ENCODE data around the gene PRKD3. TPM values are rescaled to one million over a fixed set of nuclear protein-coding genes. Genes with fewer than 3 reads are reported as not detected.

Gene PRKD3
- total and polyA plus RNA-seq, 2 of the 13 experiments (the other 11 are each of a cell fraction or from before 2014, with no cell fraction given) = 11.6 to 38.4 TPM

- TF ChIP-seq SUZ12 (IDR thresholded peaks at IDR 0.05; ENCODE audit: low read depth, low read length) = no peak; the same call in 1 of the 2 replicates
- no peak for TF ChIP-seq HOXA5 (CRISPR knock-in tag; IDR thresholded peaks at IDR 0.05)
- no peak for TF ChIP-seq ZNF138 (CRISPR knock-in tag; IDR thresholded peaks at IDR 0.05; ENCODE audit: low read depth)
- TF ChIP-seq SRSF9 (IDR thresholded peaks at IDR 0.05; ENCODE audit: borderline replicate concordance, insufficient read depth, low read depth, low read length, poor library complexity, severe bottlenecking) = no peak
- no peak for TF ChIP-seq PHF21A (CRISPR knock-in tag; IDR thresholded peaks at IDR 0.05)
- no peak for TF ChIP-seq SIX4 (CRISPR knock-in tag; IDR thresholded peaks at IDR 0.05)
- TF ChIP-seq SP1 (IDR thresholded peaks at IDR 0.05) = no peak
- TF ChIP-seq SP1 (CRISPR knock-in tag; IDR thresholded peaks at IDR 0.05) = no peak
- no peak for TF ChIP-seq SNRNP70 (IDR thresholded peaks at IDR 0.05; ENCODE audit: low read depth, low read length)
- no peak for TF ChIP-seq ZNF652 (CRISPR knock-in tag; IDR thresholded peaks at IDR 0.05; ENCODE audit: borderline replicate concordance, low read depth)
- TF ChIP-seq FOXA1 (IDR thresholded peaks at IDR 0.05) = no peak
- no peak for TF ChIP-seq FOXA1 (CRISPR knock-in tag; IDR thresholded peaks at IDR 0.05)
- peak; percentile 29; the same call in 1 of the 2 replicates for TF ChIP-seq FOXC1 (CRISPR knock-in tag; IDR thresholded peaks at IDR 0.05; ENCODE audit: borderline replicate concordance)
- TF ChIP-seq ZNF710 (CRISPR knock-in tag; IDR thresholded peaks at IDR 0.05; ENCODE audit: borderline replicate concordance) = 0 out of 2 replicates have a peak, but pooled peaks have one; percentile 23
- TF ChIP-seq ZFP91 (CRISPR knock-in tag; IDR thresholded peaks at IDR 0.05; ENCODE audit: borderline replicate concordance) = peak; percentile 56; the same call in 1 of the 2 replicates
- TF ChIP-seq HNRNPUL1 (IDR thresholded peaks at IDR 0.05; ENCODE audit: low read depth, low read length) = no peak
- no peak for TF ChIP-seq ZNF75D (CRISPR knock-in tag; IDR thresholded peaks at IDR 0.05; ENCODE audit: borderline replicate concordance)
- TF ChIP-seq KAT8 (CRISPR knock-in tag; IDR thresholded peaks at IDR 0.05) = no peak
- TF ChIP-seq MIER2 (CRISPR knock-in tag; IDR thresholded peaks at IDR 0.05) = no peak
- TF ChIP-seq, protein P1, sequence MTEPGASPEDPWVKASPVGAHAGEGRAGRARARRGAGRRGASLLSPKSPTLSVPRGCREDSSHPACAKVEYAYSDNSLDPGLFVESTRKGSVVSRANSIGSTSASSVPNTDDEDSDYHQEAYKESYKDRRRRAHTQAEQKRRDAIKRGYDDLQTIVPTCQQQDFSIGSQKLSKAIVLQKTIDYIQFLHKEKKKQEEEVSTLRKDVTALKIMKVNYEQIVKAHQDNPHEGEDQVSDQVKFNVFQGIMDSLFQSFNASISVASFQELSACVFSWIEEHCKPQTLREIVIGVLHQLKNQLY (CRISPR knock-in tag; IDR thresholded peaks at IDR 0.05) = no peak
- peak; percentile 25; the same call in 1 of the 2 replicates for TF ChIP-seq ZFY (CRISPR knock-in tag; IDR thresholded peaks at IDR 0.05)
- peak; percentile 94 for TF ChIP-seq ZNF274 (CRISPR knock-in tag; IDR thresholded peaks at IDR 0.05)
- TF ChIP-seq KLF11 (CRISPR knock-in tag; IDR thresholded peaks at IDR 0.05) = no peak
- TF ChIP-seq, protein P2, sequence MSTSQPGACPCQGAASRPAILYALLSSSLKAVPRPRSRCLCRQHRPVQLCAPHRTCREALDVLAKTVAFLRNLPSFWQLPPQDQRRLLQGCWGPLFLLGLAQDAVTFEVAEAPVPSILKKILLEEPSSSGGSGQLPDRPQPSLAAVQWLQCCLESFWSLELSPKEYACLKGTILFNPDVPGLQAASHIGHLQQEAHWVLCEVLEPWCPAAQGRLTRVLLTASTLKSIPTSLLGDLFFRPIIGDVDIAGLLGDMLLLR (CRISPR knock-in tag; IDR thresholded peaks at IDR 0.05) = peak; percentile 84
- no peak for TF ChIP-seq CCDC6 (CRISPR knock-in tag; IDR thresholded peaks at IDR 0.05)
- 0 out of 2 replicates have a peak, but pooled peaks have one; percentile 19 for TF ChIP-seq PLSCR1 (CRISPR knock-in tag; IDR thresholded peaks at IDR 0.05; ENCODE audit: borderline replicate concordance)
These were observed at the start of gene PRKD3 (continued) for GRCh38 chr2:37324786-37325624.
